Liver (tissue), 9 donors: ENCODE measurements around the gene NOTCH4. TPM values are rescaled to one million over a fixed set of nuclear protein-coding genes. Genes with fewer than 3 reads are reported as not detected.

Source experiments
- DNase-seq: peaks from one replicate; pipeline ENCODE4 v3.0.0-alpha.2; 2017; ENCODE audit warnings: low spot score
- H3K27ac ChIP-seq, 2 donors: one replicate each; pipeline ENCODE4 v1.7.0; 2013; ENCODE audit warnings: inconsistent platforms in 2 of 2, low read length in 2 of 2, control low read depth in 1 of 2, low read depth in 1 of 2, mild to moderate bottlenecking in 1 of 2
- H3K27me3 ChIP-seq, 4 donors: one replicate each; pipeline versions ENCODE4 v1.6.1 to v1.7.0; 2013; ENCODE audit warnings: low read length in 3 of 4, inconsistent platforms in 1 of 4, mild to moderate bottlenecking in 1 of 4, moderate library complexity in 1 of 4; ENCODE audit not compliant: control insufficient read depth in 4 of 4, insufficient read depth in 4 of 4
- H3K36me3 ChIP-seq, 4 donors: one replicate each; pipeline versions ENCODE4 v1.6.1 to v1.7.0; 2013; ENCODE audit warnings: low read length in 3 of 4, mild to moderate bottlenecking in 3 of 4, low read depth in 1 of 4, moderate library complexity in 1 of 4; ENCODE audit not compliant: control insufficient read depth in 4 of 4, insufficient read depth in 3 of 4
- H3K4me1 ChIP-seq, 4 donors: one replicate each; pipeline versions ENCODE4 v1.6.1 to v1.7.0; 2013; ENCODE audit warnings: low read length in 3 of 4, mild to moderate bottlenecking in 3 of 4, moderate library complexity in 1 of 4; ENCODE audit not compliant: control insufficient read depth in 4 of 4, insufficient read depth in 4 of 4
- H3K4me3 ChIP-seq, 3 donors: one replicate each; pipeline versions ENCODE4 v1.6.1 to v1.7.0; 2013; ENCODE audit warnings: low read length in 3 of 3, control low read depth in 1 of 3, low read depth in 1 of 3, mild to moderate bottlenecking in 1 of 3
- H3K9ac ChIP-seq, 2 donors: one replicate each; pipeline ENCODE4 v1.7.0; 2013; ENCODE audit warnings: low read length in 2 of 2, mild to moderate bottlenecking in 2 of 2, moderate library complexity in 2 of 2, control low read depth in 1 of 2, low read depth in 1 of 2
- H3K9me3 ChIP-seq, 4 donors: one replicate each; pipeline versions ENCODE4 v1.6.1 to v1.7.0; 2013; ENCODE audit warnings: low read length in 3 of 4; ENCODE audit not compliant: control insufficient read depth in 4 of 4
- CTCF ChIP-seq: fragments of 150-350 bp; IDR thresholded peaks from 2 replicates; pipeline ENCODE4 v1.5.1; 2017; ENCODE audit warnings: improper control_type of control experiment, low read depth, low read length; ENCODE audit not compliant: missing input control
- EGR1 ChIP-seq, 2 donors: IDR thresholded peaks; 2 replicates each; pipeline ENCODE4 v1.6.1; 2016 to 2018; ENCODE audit warnings: antibody characterized with exemption in 2 of 2, low read depth in 2 of 2
- FOXA1 ChIP-seq: IDR thresholded peaks from 2 replicates; pipeline ENCODE4 v1.6.1; 2016; ENCODE audit warnings: antibody characterized with exemption
- FOXA2 ChIP-seq: IDR thresholded peaks from 2 replicates; pipeline ENCODE4 v1.6.1; 2016; ENCODE audit warnings: antibody characterized with exemption
- GABPA ChIP-seq, 2 donors: IDR thresholded peaks in 1 of 2; conservative IDR thresholded peaks in 1 of 2; 2 replicates each; pipeline ENCODE4 v1.6.1; 2016; ENCODE audit warnings: antibody characterized with exemption in 2 of 2, mild to moderate bottlenecking in 1 of 2, moderate library complexity in 1 of 2
- HNF4A ChIP-seq, 2 donors: conservative IDR thresholded peaks; 2 replicates each; pipeline ENCODE4 v1.6.1; 2016; ENCODE audit warnings: antibody characterized with exemption in 2 of 2, mild to moderate bottlenecking in 2 of 2
- HNF4G ChIP-seq: IDR thresholded peaks from 2 replicates; pipeline ENCODE4 v1.6.1; 2016; ENCODE audit warnings: antibody characterized with exemption
- JUND ChIP-seq, 2 donors: IDR thresholded peaks; 2 replicates each; pipeline ENCODE4 v1.6.1; 2016; ENCODE audit warnings: antibody characterized with exemption in 2 of 2
- NR2F2 ChIP-seq: IDR thresholded peaks from 2 replicates; pipeline ENCODE4 v1.6.1; 2016; ENCODE audit warnings: antibody characterized with exemption
- RAD21 ChIP-seq, 2 donors: IDR thresholded peaks; 2 replicates each; pipeline ENCODE4 v1.6.1; 2016; ENCODE audit warnings: antibody characterized with exemption in 2 of 2, mild to moderate bottlenecking in 2 of 2
- RXRA ChIP-seq, 2 donors: IDR thresholded peaks; 2 replicates each; pipeline ENCODE4 v1.6.1; 2017 to 2018; ENCODE audit warnings: antibody characterized with exemption in 2 of 2, mild to moderate bottlenecking in 1 of 2
- SP1 ChIP-seq: IDR thresholded peaks from 2 replicates; pipeline ENCODE4 v1.6.1; 2018; ENCODE audit warnings: antibody characterized with exemption, mild to moderate bottlenecking
- TAF1 ChIP-seq: conservative IDR thresholded peaks from 2 replicates; pipeline ENCODE4 v1.6.1; 2016; ENCODE audit warnings: antibody characterized with exemption, mild to moderate bottlenecking
- YY1 ChIP-seq: IDR thresholded peaks from 2 replicates; pipeline ENCODE4 v1.6.1; 2016; ENCODE audit warnings: antibody characterized with exemption, mild to moderate bottlenecking
- WGBS: extraction: QIAGEN DNeasy Blood & Tissue Kit; methylation state at CpG from one replicate; pipeline ENCODE4 v1.1.7; 2013; 5-methylcytosine and 5-hydroxymethylcytosine counted together
- polyA plus RNA-seq, 2 donors: library from polyadenylated mRNA; stranded (reverse) in 1 of 2; unstranded in 1 of 2; fragments of 200-250 nt in 1 of 2; fragments of >200 nt in 1 of 2; fragmentation: Nextera tagmentation in 1 of 2; extraction: Ambion mirVana in 1 of 2; gene quantifications; one replicate each; pipeline versions ENCODE4 v1.2.1 to v1.2.3, GENCODE V29; 2013 to 2015
- total RNA-seq, 2 donors: library from RNA; depleted of rRNA; stranded (reverse); fragments of >200 nt; gene quantifications; one replicate each; pipeline ENCODE4 v1.2.3, GENCODE V29; 2014
- TF ChIP-seq, protein P1 (sequence below): IDR thresholded peaks from 2 replicates; pipeline ENCODE4 v1.6.1; 2016; ENCODE audit warnings: antibody characterized with exemption, mild to moderate bottlenecking
- TF ChIP-seq, protein P2 (sequence below): IDR thresholded peaks from 2 replicates; pipeline ENCODE4 v1.6.1; 2016; ENCODE audit warnings: antibody characterized with exemption
- TF ChIP-seq, protein P3 (sequence below): IDR thresholded peaks from 2 replicates; pipeline ENCODE4 v1.6.1; 2016; ENCODE audit warnings: antibody characterized with exemption
- TF ChIP-seq, protein P4 (sequence below): IDR thresholded peaks from 2 replicates; pipeline ENCODE4 v1.6.1; 2016; ENCODE audit warnings: antibody characterized with exemption
- donor health status: healthy.
- donor health status: healthy.
- donor health status: healthy.
- donor health status: healthy.
- donor health status: healthy.

NOTCH4 gene
- total and polyA plus RNA-seq, 4 donors: 2.6 to 15.1 (median 8.8) TPM

DNA sequence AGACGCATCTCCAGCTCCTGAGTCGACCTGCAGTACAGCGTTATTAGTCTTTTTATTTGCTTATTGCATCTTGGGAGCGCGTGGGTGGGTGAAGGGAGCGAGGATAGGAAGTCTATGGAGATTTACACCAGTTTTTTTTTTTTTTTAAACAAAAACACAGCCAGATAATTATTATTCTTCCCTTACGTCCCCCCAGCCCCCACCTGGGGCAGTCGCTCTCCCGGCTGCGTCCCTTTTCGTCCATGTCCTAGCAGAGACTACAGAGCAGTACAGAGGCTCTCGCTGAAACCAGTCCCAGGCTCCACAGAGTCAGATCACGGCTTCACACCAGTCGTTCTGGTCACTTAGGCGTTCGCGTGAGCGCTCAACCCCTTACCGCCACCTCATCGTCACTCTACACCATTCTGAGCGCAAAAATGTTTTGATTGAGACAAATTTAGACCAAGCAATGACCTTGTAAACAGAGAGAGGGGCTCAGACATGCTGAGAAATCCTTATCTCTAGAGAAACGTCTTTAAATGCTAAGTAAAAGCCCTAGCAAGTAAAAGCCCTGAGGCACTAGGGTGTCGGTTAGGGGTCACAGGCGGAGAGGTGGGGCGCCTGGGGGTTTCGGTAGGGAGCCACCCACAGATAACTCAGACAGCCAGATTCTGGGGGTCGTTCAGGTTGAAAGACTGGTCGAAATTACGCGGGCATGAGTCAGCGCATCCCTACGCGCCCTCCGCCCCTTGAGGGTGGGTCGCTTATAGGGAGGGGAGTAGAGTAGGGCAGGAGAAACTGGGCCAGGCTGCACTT lies 70.9 kb downstream of the NOTCH4 start:
- peaks cover 6 to 26% (median 13%) of the 10 kb centered on the region in 4 donors for H3K4me1 ChIP-seq
- peak; percentile 72 for DNase-seq
- 54% methylated on average over 35 of the region's 35 CpGs for WGBS
- peaks cover 3 to 8% (median 6%) of the 10 kb centered on the region in 4 donors for H3K36me3 ChIP-seq
- no peak for TF ChIP-seq GABPA (IDR thresholded peaks at IDR 0.05 in 1 of 2, conservative IDR thresholded peaks at IDR 0.05 in 1 of 2)
- TF ChIP-seq HNF4A (conservative IDR thresholded peaks at IDR 0.05): no peak
- no peak for TF ChIP-seq CTCF
- no peak for TF ChIP-seq FOXA1
- TF ChIP-seq RXRA (IDR thresholded peaks at IDR 0.05): no peak
- TF ChIP-seq, protein P1, sequence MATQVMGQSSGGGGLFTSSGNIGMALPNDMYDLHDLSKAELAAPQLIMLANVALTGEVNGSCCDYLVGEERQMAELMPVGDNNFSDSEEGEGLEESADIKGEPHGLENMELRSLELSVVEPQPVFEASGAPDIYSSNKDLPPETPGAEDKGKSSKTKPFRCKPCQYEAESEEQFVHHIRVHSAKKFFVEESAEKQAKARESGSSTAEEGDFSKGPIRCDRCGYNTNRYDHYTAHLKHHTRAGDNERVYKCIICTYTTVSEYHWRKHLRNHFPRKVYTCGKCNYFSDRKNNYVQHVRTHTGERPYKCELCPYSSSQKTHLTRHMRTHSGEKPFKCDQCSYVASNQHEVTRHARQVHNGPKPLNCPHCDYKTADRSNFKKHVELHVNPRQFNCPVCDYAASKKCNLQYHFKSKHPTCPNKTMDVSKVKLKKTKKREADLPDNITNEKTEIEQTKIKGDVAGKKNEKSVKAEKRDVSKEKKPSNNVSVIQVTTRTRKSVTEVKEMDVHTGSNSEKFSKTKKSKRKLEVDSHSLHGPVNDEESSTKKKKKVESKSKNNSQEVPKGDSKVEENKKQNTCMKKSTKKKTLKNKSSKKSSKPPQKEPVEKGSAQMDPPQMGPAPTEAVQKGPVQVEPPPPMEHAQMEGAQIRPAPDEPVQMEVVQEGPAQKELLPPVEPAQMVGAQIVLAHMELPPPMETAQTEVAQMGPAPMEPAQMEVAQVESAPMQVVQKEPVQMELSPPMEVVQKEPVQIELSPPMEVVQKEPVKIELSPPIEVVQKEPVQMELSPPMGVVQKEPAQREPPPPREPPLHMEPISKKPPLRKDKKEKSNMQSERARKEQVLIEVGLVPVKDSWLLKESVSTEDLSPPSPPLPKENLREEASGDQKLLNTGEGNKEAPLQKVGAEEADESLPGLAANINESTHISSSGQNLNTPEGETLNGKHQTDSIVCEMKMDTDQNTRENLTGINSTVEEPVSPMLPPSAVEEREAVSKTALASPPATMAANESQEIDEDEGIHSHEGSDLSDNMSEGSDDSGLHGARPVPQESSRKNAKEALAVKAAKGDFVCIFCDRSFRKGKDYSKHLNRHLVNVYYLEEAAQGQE: no peak
- TF ChIP-seq, protein P2, sequence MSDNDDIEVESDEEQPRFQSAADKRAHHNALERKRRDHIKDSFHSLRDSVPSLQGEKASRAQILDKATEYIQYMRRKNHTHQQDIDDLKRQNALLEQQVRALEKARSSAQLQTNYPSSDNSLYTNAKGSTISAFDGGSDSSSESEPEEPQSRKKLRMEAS: no peak
- TF ChIP-seq SP1: no peak
- no peak for TF ChIP-seq HNF4G
- no peak for TF ChIP-seq RAD21 (IDR thresholded peaks at IDR 0.05)
- no peak for TF ChIP-seq EGR1 (IDR thresholded peaks at IDR 0.05; ENCODE audit: low read depth in 2 of 2)
- no peak for TF ChIP-seq NR2F2
- TF ChIP-seq YY1: no peak
- TF ChIP-seq FOXA2: no peak
- TF ChIP-seq TAF1: no peak
- TF ChIP-seq JUND (IDR thresholded peaks at IDR 0.05): no peak
- TF ChIP-seq, protein P3, sequence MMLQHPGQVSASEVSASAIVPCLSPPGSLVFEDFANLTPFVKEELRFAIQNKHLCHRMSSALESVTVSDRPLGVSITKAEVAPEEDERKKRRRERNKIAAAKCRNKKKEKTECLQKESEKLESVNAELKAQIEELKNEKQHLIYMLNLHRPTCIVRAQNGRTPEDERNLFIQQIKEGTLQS: no peak
- TF ChIP-seq, protein P4, sequence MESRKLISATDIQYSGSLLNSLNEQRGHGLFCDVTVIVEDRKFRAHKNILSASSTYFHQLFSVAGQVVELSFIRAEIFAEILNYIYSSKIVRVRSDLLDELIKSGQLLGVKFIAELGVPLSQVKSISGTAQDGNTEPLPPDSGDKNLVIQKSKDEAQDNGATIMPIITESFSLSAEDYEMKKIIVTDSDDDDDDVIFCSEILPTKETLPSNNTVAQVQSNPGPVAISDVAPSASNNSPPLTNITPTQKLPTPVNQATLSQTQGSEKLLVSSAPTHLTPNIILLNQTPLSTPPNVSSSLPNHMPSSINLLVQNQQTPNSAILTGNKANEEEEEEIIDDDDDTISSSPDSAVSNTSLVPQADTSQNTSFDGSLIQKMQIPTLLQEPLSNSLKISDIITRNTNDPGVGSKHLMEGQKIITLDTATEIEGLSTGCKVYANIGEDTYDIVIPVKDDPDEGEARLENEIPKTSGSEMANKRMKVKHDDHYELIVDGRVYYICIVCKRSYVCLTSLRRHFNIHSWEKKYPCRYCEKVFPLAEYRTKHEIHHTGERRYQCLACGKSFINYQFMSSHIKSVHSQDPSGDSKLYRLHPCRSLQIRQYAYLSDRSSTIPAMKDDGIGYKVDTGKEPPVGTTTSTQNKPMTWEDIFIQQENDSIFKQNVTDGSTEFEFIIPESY: no peak
- H3K27ac ChIP-seq: peak overlapping the region; percentile 10 to 88
- peaks cover 0 to 2% (median 0%) of the 10 kb centered on the region in 4 donors for H3K9me3 ChIP-seq
- peaks cover 0 to 5% (median 0%) of the 10 kb centered on the region in 4 donors for H3K27me3 ChIP-seq
- H3K9ac ChIP-seq: no peak overlapping the region
- peak overlapping the region in 1 of 3 donors; percentile 66 for H3K4me3 ChIP-seq
